ENCODE results near the gene SFRP5.

Gene SFRP5

DNA sequence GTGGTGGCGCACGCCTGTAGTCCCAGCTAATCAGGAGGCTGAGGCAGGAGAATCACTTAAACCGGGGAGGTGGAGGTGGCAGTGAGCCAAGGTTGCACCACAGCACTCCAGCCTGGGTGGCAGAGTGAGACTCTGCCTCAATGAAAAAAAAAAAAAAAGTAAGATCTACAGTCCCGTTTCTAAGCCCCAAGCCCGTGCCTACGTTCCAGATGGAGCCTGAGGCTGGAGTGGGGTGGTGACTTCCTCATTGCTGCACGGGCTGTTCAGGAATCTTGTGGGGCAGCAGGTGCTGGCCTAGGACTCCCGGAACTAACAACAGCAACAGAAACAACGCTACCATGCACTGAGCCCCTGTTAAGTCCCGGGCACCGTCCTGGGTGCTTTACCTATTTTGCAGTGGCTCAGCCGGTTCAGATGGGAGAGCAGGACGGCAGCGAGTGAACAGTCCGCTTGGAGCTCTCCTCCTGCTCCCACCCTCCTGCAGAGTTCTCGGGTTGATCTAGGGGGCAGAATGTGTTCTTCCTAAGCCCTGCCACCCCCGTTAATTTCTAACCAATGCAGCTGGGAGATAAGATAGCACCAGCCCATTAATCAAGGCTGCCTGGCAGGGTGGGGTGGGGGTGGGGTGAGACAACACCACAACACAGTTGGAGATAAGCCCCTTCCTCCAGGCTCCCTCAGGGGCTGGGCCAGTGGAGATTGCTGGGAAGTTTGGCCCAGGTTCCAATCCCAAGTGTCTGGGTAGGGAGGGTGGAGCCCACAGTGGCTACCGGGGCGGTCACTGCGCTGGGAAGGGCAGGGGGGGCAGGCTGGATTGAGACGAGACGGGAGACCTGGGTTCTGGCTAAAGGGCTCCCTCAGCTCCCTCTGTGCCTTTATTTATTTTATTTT is 17.0 kb upstream of the SFRP5 start:
- ChIA-PET POLR2A (no interaction called here), CTCF (interaction anchor here (1.2 kb wide), 1 partner anchor 257 kb away, joined by 3 read pairs; no protein-coding TSS in a partner anchor)
- TF ChIP-seq, protein P1, sequence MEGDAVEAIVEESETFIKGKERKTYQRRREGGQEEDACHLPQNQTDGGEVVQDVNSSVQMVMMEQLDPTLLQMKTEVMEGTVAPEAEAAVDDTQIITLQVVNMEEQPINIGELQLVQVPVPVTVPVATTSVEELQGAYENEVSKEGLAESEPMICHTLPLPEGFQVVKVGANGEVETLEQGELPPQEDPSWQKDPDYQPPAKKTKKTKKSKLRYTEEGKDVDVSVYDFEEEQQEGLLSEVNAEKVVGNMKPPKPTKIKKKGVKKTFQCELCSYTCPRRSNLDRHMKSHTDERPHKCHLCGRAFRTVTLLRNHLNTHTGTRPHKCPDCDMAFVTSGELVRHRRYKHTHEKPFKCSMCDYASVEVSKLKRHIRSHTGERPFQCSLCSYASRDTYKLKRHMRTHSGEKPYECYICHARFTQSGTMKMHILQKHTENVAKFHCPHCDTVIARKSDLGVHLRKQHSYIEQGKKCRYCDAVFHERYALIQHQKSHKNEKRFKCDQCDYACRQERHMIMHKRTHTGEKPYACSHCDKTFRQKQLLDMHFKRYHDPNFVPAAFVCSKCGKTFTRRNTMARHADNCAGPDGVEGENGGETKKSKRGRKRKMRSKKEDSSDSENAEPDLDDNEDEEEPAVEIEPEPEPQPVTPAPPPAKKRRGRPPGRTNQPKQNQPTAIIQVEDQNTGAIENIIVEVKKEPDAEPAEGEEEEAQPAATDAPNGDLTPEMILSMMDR (IDR thresholded peaks at IDR 0.05; ENCODE audit: control extremely low read depth, extremely low read depth, low read depth, missing control alignments) = no peak
- no peak for DNase-seq (ENCODE audit: extremely low spot score)

- TF ChIP-seq, protein P1 (IDR thresholded peaks at IDR 0.05; ENCODE audit: control extremely low read depth, extremely low read depth, low read depth, missing control alignments) = no peak
- ChIA-PET CTCF (no interaction called here), POLR2A (no interaction called here)
- DNase-seq (ENCODE audit: extremely low spot score) = no peak
Observed at GRCh38 chr10:97785731-97786130, 13.9 kb upstream of the SFRP5 start.

GRCh38 chr10:97785231-97785630 is 13.4 kb upstream of the SFRP5 start:
- no peak for DNase-seq (ENCODE audit: extremely low spot score)
- TF ChIP-seq, protein P1 (IDR thresholded peaks at IDR 0.05; ENCODE audit: control extremely low read depth, extremely low read depth, low read depth, missing control alignments) = no peak
- ChIA-PET POLR2A (no interaction called here), CTCF (no interaction called here)

DNA sequence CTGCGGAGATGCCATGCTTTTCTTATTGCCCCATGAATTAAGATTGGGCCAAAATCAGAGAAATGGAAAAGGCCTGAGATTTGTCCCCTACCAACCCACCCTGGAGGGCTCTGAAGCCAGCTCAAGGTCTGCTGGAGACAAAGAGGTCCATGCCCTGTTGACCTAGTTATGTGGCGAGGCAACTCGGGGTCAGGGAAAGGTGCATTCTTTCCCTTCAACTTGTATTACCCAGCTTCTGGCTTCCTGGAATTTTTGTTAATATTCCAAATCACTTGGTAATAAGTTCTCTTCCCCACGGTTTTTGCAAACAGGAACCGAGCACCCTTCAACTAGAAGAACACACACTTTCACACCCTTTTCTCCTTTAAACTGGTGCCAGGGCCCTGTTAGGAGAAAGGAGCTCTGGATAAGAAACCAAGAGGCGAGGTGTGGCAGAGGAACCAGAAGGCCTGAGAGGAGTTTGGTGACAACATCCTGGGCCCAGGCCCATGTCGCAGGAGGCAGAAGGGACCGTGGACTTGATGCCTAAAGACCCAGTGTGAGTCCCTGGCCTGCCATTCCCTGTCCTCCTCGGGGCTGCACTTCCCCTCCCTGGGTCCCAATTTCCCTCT is 12.5 kb upstream of the SFRP5 start:
- TF ChIP-seq, protein P1 (IDR thresholded peaks at IDR 0.05; ENCODE audit: control extremely low read depth, extremely low read depth, low read depth, missing control alignments) = no peak
- ChIA-PET CTCF (interaction anchor here (6.1 kb wide), 1 partner anchor 8 kb away, joined by 21 read pairs; no protein-coding TSS in a partner anchor), POLR2A (no interaction called here)
- DNase-seq (ENCODE audit: extremely low spot score) = no peak

DNA sequence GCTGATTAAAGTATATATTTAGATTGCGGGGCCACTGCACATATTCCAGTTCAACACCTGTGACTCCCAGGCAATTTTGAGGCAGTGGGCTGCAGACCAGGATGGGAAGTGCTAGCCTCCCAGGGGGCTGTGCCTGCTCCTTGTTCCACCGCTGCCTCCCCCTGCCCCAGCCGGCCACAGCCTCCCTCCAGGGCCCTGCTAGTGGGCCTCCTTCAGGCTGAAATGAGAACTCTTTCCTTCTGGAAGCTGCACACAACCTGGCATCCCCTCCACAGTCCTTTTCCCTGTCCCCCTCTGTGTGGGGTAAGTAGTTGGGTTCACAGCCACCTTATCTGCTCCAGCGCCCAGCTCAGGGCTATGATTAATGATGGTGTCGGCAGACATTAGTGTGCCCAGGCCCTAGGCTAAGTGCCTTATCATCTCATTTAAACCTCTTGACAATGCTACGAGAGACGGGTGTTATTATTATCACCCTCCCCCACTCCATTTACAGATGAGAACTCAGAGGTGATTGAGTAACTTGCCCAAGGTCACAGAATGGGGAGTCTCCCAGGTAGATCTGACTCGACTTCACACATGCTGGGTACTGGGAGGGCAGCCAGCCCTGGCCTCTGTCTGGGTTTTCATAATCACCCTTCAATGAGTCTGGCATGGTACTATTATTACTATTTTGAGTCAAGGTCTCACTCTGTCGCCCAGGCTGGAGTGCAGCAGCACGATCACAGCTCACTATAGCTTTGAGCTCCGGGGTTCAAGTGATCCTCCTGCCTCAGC is 10.8 kb upstream of the SFRP5 start:
- ChIA-PET CTCF (interaction anchor here (1.4 to 6.1 kb wide), 2 partner anchors 10 to 78 kb away, joined by 3 to 21 read pairs; no protein-coding TSS in a partner anchor), POLR2A (no interaction called here)
- no peak for DNase-seq (ENCODE audit: extremely low spot score)
- TF ChIP-seq, protein P1 (IDR thresholded peaks at IDR 0.05; ENCODE audit: control extremely low read depth, extremely low read depth, low read depth, missing control alignments) = no peak

All from GM10248 (cell line).